T-cell (primary cell): ENCODE data around the gene DLEC1. TPM values are rescaled to one million over a fixed set of nuclear protein-coding genes. Genes with fewer than 3 reads are reported as not detected.

Experiments
- ATAC-seq, 4 experiments: fragments of 200-7000 bp in 3 of 4; fragments of 150-1000 bp in 1 of 4; cut with Tn5 transposase; replicated peaks in 1 of 4; 1 replicate in 3 of 4; 2 replicates in 1 of 4; pipeline ENCODE4 v1.10.0; 2021; ENCODE audit warnings: moderate library complexity in 3 of 4, mild to moderate bottlenecking in 2 of 4, moderate number of reproducible peaks in 1 of 4
- CTCF ChIA-PET, 2 donors: fragments of 300-600 bp; sonication (Branson Sonifier 250); formaldehyde crosslinking; loops; one replicate each; lab custom pipeline; 2022; ENCODE audit warnings: antibody characterized with exemption in 2 of 2; lab: Charles Lee
- POLR2A ChIA-PET, 2 donors: fragments of 300-600 bp; sonication (Branson Sonifier 250); formaldehyde crosslinking; loops; one replicate each; lab custom pipeline; 2022; ENCODE audit warnings: antibody characterized with exemption in 2 of 2; lab: Charles Lee
- DNase-seq, 35 experiments: peaks; one replicate each; pipeline versions ENCODE4 v3.0.0 to v3.0.0-alpha.2; 2013 to 2023
- H3K27ac ChIP-seq: one replicate; pipeline ENCODE4 v1.5.1; 2013; ENCODE audit warnings: low read length
- H3K27me3 ChIP-seq, 2 experiments: replicated peaks in 1 of 2; 1 replicate in 1 of 2; 2 replicates in 1 of 2; pipeline versions ENCODE4 v1.6.1 to v1.7.0; 2013; ENCODE audit warnings: low read length in 1 of 2, mixed read lengths in 1 of 2; ENCODE audit not compliant: control insufficient read depth in 2 of 2, insufficient read depth in 2 of 2; ENCODE audit errors: extremely low read depth in 1 of 2
- H3K36me3 ChIP-seq, 2 donors: 1 replicate in 1 of 2; 2 replicates in 1 of 2; pipeline versions ENCODE4 v1.6.1 to v1.7.0; 2013; ENCODE audit warnings: low read length in 1 of 2; ENCODE audit not compliant: control insufficient read depth in 2 of 2, insufficient read depth in 1 of 2; ENCODE audit errors: extremely low read depth in 1 of 2
- H3K4me1 ChIP-seq, 2 experiments: 1 replicate in 1 of 2; 2 replicates in 1 of 2; pipeline versions ENCODE4 v1.6.1 to v1.7.0; 2013; ENCODE audit warnings: low read length in 2 of 2, mixed read lengths in 1 of 2; ENCODE audit not compliant: insufficient read depth in 2 of 2, control insufficient read depth in 1 of 2; ENCODE audit errors: extremely low read depth in 1 of 2
- H3K4me3 ChIP-seq, 2 donors: 1 replicate in 1 of 2; 2 replicates in 1 of 2; pipeline versions ENCODE4 v1.5.1 to v1.7.0; 2013; ENCODE audit warnings: mild to moderate bottlenecking in 2 of 2, low read length in 1 of 2, moderate library complexity in 1 of 2; ENCODE audit not compliant: control insufficient read depth in 1 of 2; ENCODE audit errors: extremely low read depth in 1 of 2
- H3K9me3 ChIP-seq: 2 replicates; pipeline ENCODE4 v1.7.0; 2013
- H3K27ac Mint-ChIP-seq, 2 donors: one replicate each; pipeline ENCODE4 v1.8.0; 2020 to 2021; ENCODE audit warnings: mild to moderate bottlenecking in 2 of 2, mixed read lengths in 2 of 2
- H3K27me3 Mint-ChIP-seq, 2 donors: one replicate each; pipeline ENCODE4 v1.8.0; 2021 to 2022; ENCODE audit warnings: mixed read lengths in 2 of 2
- H3K36me3 Mint-ChIP-seq: one replicate; pipeline ENCODE4 v1.8.0; 2021; ENCODE audit warnings: mixed read lengths
- H3K4me1 Mint-ChIP-seq, 3 donors: one replicate each; pipeline ENCODE4 v1.8.0; 2020 to 2022; ENCODE audit warnings: mixed read lengths in 3 of 3, mild to moderate bottlenecking in 1 of 3
- H3K4me3 Mint-ChIP-seq, 3 donors: one replicate each; pipeline ENCODE4 v1.8.0; 2020 to 2022; ENCODE audit warnings: mild to moderate bottlenecking in 3 of 3, mixed read lengths in 3 of 3, moderate library complexity in 3 of 3
- H3K9me3 Mint-ChIP-seq, 3 donors: one replicate each; pipeline ENCODE4 v1.8.0; 2020 to 2022; ENCODE audit warnings: mixed read lengths in 3 of 3
- WGBS: methylation state at CpG from one replicate; pipeline ENCODE4 v1.1.5; 2013; ENCODE audit warnings: missing lambda C conversion rate; ENCODE audit not compliant: insufficient coverage; 5-methylcytosine and 5-hydroxymethylcytosine counted together
- total RNA-seq, 35 experiments: library from RNA in 6 of 35; stranded (reverse) in 6 of 35; fragments of 120-200 nt in 1 of 35; gene quantifications; one replicate each; pipeline versions ENCODE4 v1.2.1 to v1.2.4 and lab custom pipeline; 2013 to 2026

Gene DLEC1, protein sequence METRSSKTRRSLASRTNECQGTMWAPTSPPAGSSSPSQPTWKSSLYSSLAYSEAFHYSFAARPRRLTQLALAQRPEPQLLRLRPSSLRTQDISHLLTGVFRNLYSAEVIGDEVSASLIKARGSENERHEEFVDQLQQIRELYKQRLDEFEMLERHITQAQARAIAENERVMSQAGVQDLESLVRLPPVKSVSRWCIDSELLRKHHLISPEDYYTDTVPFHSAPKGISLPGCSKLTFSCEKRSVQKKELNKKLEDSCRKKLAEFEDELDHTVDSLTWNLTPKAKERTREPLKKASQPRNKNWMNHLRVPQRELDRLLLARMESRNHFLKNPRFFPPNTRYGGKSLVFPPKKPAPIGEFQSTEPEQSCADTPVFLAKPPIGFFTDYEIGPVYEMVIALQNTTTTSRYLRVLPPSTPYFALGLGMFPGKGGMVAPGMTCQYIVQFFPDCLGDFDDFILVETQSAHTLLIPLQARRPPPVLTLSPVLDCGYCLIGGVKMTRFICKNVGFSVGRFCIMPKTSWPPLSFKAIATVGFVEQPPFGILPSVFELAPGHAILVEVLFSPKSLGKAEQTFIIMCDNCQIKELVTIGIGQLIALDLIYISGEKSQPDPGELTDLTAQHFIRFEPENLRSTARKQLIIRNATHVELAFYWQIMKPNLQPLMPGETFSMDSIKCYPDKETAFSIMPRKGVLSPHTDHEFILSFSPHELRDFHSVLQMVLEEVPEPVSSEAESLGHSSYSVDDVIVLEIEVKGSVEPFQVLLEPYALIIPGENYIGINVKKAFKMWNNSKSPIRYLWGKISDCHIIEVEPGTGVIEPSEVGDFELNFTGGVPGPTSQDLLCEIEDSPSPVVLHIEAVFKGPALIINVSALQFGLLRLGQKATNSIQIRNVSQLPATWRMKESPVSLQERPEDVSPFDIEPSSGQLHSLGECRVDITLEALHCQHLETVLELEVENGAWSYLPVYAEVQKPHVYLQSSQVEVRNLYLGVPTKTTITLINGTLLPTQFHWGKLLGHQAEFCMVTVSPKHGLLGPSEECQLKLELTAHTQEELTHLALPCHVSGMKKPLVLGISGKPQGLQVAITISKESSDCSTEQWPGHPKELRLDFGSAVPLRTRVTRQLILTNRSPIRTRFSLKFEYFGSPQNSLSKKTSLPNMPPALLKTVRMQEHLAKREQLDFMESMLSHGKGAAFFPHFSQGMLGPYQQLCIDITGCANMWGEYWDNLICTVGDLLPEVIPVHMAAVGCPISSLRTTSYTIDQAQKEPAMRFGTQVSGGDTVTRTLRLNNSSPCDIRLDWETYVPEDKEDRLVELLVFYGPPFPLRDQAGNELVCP (N-terminal part only)
- total RNA-seq (10 to 100 TPM in 3 of 5 donors, 1 to 10 TPM in 2; 4.7 to 21.7 (median 17.8) TPM), total RNA-seq (lab: John Stamatoyannopoulos, UW) (0.37 to 28.1 (median 12.0) reads per million in 29 experiments)
- 7.1 TPM for total RNA-seq (2013)

DNA sequence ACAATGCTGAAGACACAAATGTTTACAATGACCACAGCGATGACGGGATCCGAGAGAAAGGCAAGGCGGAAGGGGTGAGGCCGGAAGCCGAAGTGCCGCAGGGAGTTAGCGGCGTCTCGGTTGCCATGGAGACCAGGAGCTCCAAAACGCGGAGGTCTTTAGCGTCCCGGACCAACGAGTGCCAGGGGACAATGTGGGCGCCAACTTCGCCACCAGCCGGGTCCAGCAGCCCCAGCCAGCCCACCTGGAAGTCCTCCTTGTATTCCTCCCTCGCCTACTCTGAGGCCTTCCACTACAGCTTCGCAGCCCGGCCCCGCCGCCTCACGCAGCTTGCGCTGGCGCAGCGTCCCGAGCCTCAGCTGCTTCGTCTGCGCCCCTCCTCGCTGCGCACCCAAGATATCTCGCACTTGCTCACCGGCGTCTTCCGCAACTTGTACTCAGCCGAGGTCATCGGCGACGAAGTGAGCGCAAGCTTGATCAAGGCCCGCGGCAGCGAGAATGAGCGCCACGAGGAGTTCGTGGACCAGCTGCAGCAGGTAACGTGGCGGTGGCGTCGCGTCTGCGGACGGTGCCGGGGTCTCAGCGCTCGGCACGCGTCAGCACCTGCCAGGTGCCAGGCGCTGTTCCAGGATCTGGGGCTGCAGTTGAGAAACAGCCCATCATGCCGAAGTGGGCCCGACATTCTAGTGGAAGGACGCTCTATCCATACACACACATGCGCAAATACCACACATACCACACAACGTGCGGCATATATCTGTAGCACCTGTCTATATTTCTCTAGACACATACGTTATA lies at the start of gene DLEC1:
TSS of gene DLEC1 (plus strand) at position 108 of the 798 bp plus-strand sequence. CDS start at position 126, 18 bp downstream.
- peak; percentile 56 to 92 (median 81) for DNase-seq
- Mint-ChIP-seq H3K4me1 (peaks cover 30 to 42% (median 34%) of the 10 kb centered on the region in 3 donors), H3K36me3 (peaks cover 4% of the 10 kb centered on the region), H3K4me3 (peak within 1 kb of the TSS; percentile 82 to 91 (median 84)), H3K27ac (peak within 1 kb of the TSS; percentile 91 to 97), H3K9me3 (peaks cover 0 to 7% (median 0%) of the 10 kb centered on the region in 3 donors), H3K27me3 (no peaks in the 10 kb centered on the region)
- Histone ChIP-seq H3K36me3 (no peaks in the 10 kb centered on the region), H3K4me3 (peak within 1 kb of the TSS; percentile 66 to 68), H3K4me1 (peaks cover 8 to 38% of the 10 kb centered on the region in 2 experiments), H3K27me3 (no peaks in the 10 kb centered on the region), H3K9me3 (no peaks in the 10 kb centered on the region), H3K27ac (peak within 1 kb of the TSS; percentile 97)
- ChIA-PET CTCF (interaction anchor here (0.6 to 3.1 kb wide), 12 partner anchors 10 to 1319 kb away, joined by 3 to 20 read pairs (median 4); partner anchors contain the start of genes ACAA1 (in 1 of the 2), OXSR1 (in 1 of the 2) and PLCD1 (in 1 of the 2)), POLR2A (interaction anchor here (0.6 to 1.4 kb wide), 6 partner anchors 10 to 125 kb away, joined by 3 to 8 read pairs (median 4); partner anchors contain the start of genes ACAA1 (in 1 of the 2), OXSR1 (in 1 of the 2) and PLCD1 (in 1 of the 2))
- ATAC-seq = peak; percentile 72 to 78 (median 76)
- under 1% methylated on average over 61 of the region's 67 CpGs for WGBS

GRCh38 chr3:37989821-37990480 lies 49.1 kb upstream of the DLEC1 start:
- Mint-ChIP-seq H3K4me3 (no peak overlapping the region), H3K27ac (no peak overlapping the region), H3K9me3 (no peaks in the 10 kb centered on the region), H3K36me3 (no peaks in the 10 kb centered on the region), H3K27me3 (no peaks in the 10 kb centered on the region), H3K4me1 (peaks cover 18 to 35% (median 21%) of the 10 kb centered on the region in 3 donors)
- no peak for ATAC-seq
- H3K4me1 ChIP-seq = peaks cover 7 to 14% of the 10 kb centered on the region in 2 experiments
- no peak for DNase-seq
- H3K9me3 ChIP-seq = no peaks in the 10 kb centered on the region
- H3K4me3 ChIP-seq = no peak overlapping the region
- WGBS = 100% methylated on average over 2 of the region's 7 CpGs
- POLR2A ChIA-PET = no interaction called here
- no peaks in the 10 kb centered on the region for H3K36me3 ChIP-seq
- H3K27ac ChIP-seq = no peak overlapping the region
- peaks cover 0 to 10% of the 10 kb centered on the region in 2 experiments for H3K27me3 ChIP-seq
- CTCF ChIA-PET = interaction anchor here in 1 of 2 donors (0.5 kb wide), 1 partner anchor 13 kb away, joined by 3 read pairs; no protein-coding TSS in a partner anchor

DNA sequence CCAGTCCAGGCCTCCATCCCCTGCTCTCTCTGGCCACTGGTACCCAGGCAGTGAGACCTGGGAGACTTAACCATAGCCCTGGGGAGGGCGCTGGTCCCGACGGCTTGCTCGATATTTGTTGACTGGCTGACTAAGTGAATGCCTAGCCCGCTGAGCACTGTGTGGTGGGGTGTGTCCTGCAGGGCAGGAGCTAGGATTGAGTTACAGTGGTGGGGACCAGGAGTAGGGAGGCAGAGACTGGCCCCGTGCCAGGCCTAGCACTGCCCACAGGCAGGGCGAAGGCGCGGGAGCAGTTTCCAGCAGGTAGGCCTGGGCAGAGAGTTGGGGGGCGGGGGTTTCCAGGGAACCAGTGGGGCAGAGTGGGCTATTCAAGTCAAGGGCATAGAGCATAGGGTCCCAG lies 48.5 kb upstream of the DLEC1 start, which contains the start of gene VILL:
TSS of gene VILL (plus strand) at position 260 of the 400 bp plus-strand sequence. CDS start 2,887 bp downstream, outside the sequence.
- H3K4me3 ChIP-seq = no peak within 1 kb of the TSS
- H3K9me3 ChIP-seq = no peaks in the 10 kb centered on the region
- peaks cover 0 to 9% of the 10 kb centered on the region in 2 experiments for H3K27me3 ChIP-seq
- no peak within 1 kb of the TSS for H3K27ac Mint-ChIP-seq
- no peaks in the 10 kb centered on the region for H3K9me3 Mint-ChIP-seq
- H3K27me3 Mint-ChIP-seq = no peaks in the 10 kb centered on the region
- H3K4me1 ChIP-seq = peaks cover 13 to 18% of the 10 kb centered on the region in 2 experiments
- H3K27ac ChIP-seq = no peak within 1 kb of the TSS
- POLR2A ChIA-PET = no interaction called here
- WGBS = 94% methylated on average over 9 of the region's 10 CpGs
- DNase-seq (no peak), ATAC-seq (no peak)
- H3K4me1 Mint-ChIP-seq = peaks cover 24 to 41% (median 27%) of the 10 kb centered on the region in 3 donors
- CTCF ChIA-PET = interaction anchor here in 1 of 2 donors (0.5 kb wide), 1 partner anchor 13 kb away, joined by 3 read pairs; no protein-coding TSS in a partner anchor
- no peak within 1 kb of the TSS for H3K4me3 Mint-ChIP-seq
- H3K36me3 Mint-ChIP-seq = peaks cover under 1% of the 10 kb centered on the region
- no peaks in the 10 kb centered on the region for H3K36me3 ChIP-seq

- ChIA-PET POLR2A (no interaction called here), CTCF (no interaction called here)
- H3K9me3 Mint-ChIP-seq = no peaks in the 10 kb centered on the region
- ATAC-seq (no peak), DNase-seq (no peak)
- Histone ChIP-seq H3K36me3 (peaks cover 0 to 2% of the 10 kb centered on the region in 2 donors), H3K27me3 (peaks cover 0 to 4% of the 10 kb centered on the region in 2 experiments), H3K27ac (no peak overlapping the region), H3K4me3 (no peak overlapping the region), H3K4me1 (peaks cover 19 to 24% of the 10 kb centered on the region in 2 experiments), H3K9me3 (no peaks in the 10 kb centered on the region)
- 86% methylated on average over 4 of the region's 6 CpGs for WGBS
- H3K4me1 Mint-ChIP-seq = peaks cover 29 to 47% (median 33%) of the 10 kb centered on the region in 3 donors
- peaks cover 4% of the 10 kb centered on the region for H3K36me3 Mint-ChIP-seq
- no peak overlapping the region for H3K27ac Mint-ChIP-seq
- no peaks in the 10 kb centered on the region for H3K27me3 Mint-ChIP-seq
- H3K4me3 Mint-ChIP-seq = no peak overlapping the region
Measured at GRCh38 chr3:37991109-37991508, 47.9 kb upstream of the DLEC1 start.

- no peaks in the 10 kb centered on the region for H3K9me3 Mint-ChIP-seq
- H3K27me3 Mint-ChIP-seq = no peaks in the 10 kb centered on the region
- peaks cover 11% of the 10 kb centered on the region for H3K36me3 Mint-ChIP-seq
- Histone ChIP-seq H3K27me3 (no peaks in the 10 kb centered on the region), H3K27ac (no peak overlapping the region), H3K4me1 (peaks cover 23 to 29% of the 10 kb centered on the region in 2 experiments), H3K9me3 (no peaks in the 10 kb centered on the region), H3K36me3 (peaks cover 0 to 5% of the 10 kb centered on the region in 2 donors), H3K4me3 (no peak overlapping the region)
- ChIA-PET POLR2A (no interaction called here), CTCF (no interaction called here)
- ATAC-seq = no peak
- peak overlapping the region in 1 of 2 donors; percentile 98 for H3K27ac Mint-ChIP-seq
- DNase-seq = no peak
- H3K4me1 Mint-ChIP-seq = peaks cover 36 to 54% (median 40%) of the 10 kb centered on the region in 3 donors
- H3K4me3 Mint-ChIP-seq = no peak overlapping the region
- 90% methylated on average over 7 of the region's 7 CpGs for WGBS
Measured at GRCh38 chr3:37991823-37992222, 47.2 kb upstream of the DLEC1 start.
